GM18502 (cell line): ENCODE results near the gene UGT3A2.

Experiments used
- ATAC-seq: cut with Tn5 transposase; IDR thresholded peaks from one replicate; pipeline ENCODE4 v1.9.1; 2021; ENCODE audit warnings: mild to moderate bottlenecking; ENCODE audit not compliant: unreplicated experiment, poor library complexity

The UGT3A2 gene

GRCh38 chr5:36017004-36017403, 49.7 kb downstream of the UGT3A2 start:
- no peak for ATAC-seq

- ATAC-seq: no peak
These were observed 53.5 kb downstream of the UGT3A2 start for GRCh38 chr5:36013182-36013581.

- ATAC-seq: no peak
These were observed 57.0 kb downstream of the UGT3A2 start for GRCh38 chr5:36009698-36010097.

GRCh38 chr5:36007366-36007765, 59.3 kb downstream of the UGT3A2 start:
- no peak for ATAC-seq

- ATAC-seq: no peak
These were observed 60.5 kb downstream of the UGT3A2 start for GRCh38 chr5:36006163-36006562.

GRCh38 chr5:36001032-36001431, 65.7 kb downstream of the UGT3A2 start:
- no peak for ATAC-seq

GRCh38 chr5:35999547-35999946, 67.1 kb downstream of the UGT3A2 start:
- ATAC-seq: no peak

GRCh38 chr5:35996076-35996475, 70.6 kb downstream of the UGT3A2 start:
- ATAC-seq: no peak

GRCh38 chr5:35990941-35991611, 75.6 kb downstream of the UGT3A2 start, which contains the start of gene UGT3A1:
Gene UGT3A1, minus strand, starts transcription at chr5:35991390. Its CDS starts 150 bp downstream, at chr5:35991240.
- ATAC-seq: no peak

- no peak for ATAC-seq
These were observed 76.2 kb downstream of the UGT3A2 start for GRCh38 chr5:35990520-35990919.

GRCh38 chr5:35988529-35988928, 78.2 kb downstream of the UGT3A2 start:
- no peak for ATAC-seq

GRCh38 chr5:35987776-35988175, 78.9 kb downstream of the UGT3A2 start:
- no peak for ATAC-seq
